Head of caudate nucleus (tissue), 42 donors: ENCODE data around the gene CIB2.

Experiments used
- DNase-seq, 42 donors: peaks; one replicate each; pipeline versions ENCODE4 v3.0.0 to v3.0.0-alpha.2; 2020 to 2021; ENCODE audit warnings: mixed read lengths in 7 of 42
- intact Hi-C: fragments of 100-400 bp; cut with DNase I; formaldehyde crosslinking; loops from one replicate; pipeline ENCODE4 v1.15.0; 2022

The CIB2 gene

DNA sequence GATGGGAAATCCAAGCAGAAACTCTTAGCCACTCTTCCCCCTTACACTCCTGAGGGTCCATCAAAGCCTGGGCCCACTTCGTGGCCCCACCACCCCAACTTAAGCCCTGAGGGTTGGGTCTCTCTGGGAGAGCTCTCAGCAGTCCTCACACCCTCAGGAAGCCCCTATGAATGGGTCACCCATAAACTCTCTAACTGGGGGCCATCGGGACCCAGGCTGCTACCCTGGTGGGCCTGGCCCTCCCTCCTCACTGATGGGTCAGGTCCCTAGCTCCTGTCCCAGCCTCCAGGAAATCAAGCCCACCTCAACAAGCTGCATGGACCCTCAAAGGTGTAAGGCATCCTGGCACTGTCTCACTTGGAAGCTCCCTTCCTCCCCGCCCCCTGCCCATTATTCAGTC lies 19.5 kb downstream of the CIB2 start:
- intact Hi-C loops: loop anchor here (5.0 kb wide), 1 partner anchor 131 kb away; no protein-coding TSS in a partner anchor
- no peak for DNase-seq

GRCh38 chr15:78110916-78111475 lies 20.2 kb downstream of the CIB2 start:
- intact Hi-C loops: loop anchor here (5.0 kb wide), 1 partner anchor 131 kb away; no protein-coding TSS in a partner anchor
- DNase-seq: no peak

- intact Hi-C loops: loop anchor here (5.0 kb wide), 1 partner anchor 132 kb away; no protein-coding TSS in a partner anchor
- DNase-seq: no peak
Observed at GRCh38 chr15:78110096-78110495, 21.1 kb downstream of the CIB2 start.

DNA sequence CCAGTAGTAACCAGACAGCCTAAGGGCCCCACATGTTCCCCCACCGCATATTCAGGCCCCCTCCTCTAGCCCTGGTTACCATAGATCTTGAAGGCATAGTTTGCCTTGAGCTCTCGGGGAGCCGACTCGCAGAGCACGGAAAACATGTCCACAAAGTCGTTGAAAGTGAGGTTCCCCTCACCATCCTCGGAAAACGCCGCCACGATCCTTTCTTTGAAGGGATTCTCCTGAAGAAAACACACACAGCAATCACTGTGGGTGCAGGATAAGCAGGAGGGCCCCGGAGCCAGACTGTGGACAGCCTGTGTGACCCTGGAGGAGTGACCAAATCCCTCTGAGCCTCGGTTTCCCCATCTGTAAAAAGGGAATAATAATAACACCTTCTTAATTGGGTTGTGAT lies 22.1 kb downstream of the CIB2 start:
- no peak for DNase-seq

DNA sequence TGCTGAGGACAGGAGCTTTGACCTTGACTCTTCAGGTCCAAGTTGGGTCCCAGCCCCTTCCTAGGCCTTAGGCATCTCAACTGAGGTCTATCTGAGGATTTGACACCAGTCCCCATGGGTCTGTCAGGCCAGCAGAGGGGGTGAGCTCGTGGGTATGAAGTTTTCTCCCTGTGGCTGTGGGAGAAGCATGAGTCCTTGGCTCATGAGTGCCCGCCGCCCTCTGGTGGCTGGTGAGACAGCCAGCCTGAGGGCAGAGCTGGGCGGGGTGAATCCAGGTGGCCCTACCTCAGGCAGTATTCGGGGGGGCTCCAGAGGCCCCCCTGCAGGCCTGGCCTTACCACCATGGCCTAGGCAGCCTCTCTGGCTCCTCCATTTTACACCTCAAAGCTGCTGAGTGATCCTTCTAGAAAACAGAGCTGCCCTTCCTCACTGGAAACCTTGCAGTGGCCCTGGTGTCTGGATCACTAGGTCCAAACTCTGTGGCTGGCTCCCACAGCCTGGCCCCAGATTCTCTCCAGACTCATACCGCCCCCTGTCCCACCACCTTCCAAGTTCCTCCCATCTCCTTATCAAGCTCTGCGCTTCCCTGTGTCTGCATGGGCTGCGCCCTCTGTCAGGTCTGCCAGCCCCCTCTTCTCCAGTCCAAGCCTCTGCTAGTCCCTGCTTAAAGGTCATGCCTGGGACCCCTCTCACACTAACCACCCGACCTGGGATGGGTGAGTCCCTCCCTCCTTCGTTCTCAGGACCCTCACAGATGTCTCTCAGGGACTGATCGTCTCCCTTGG lies 22.8 kb downstream of the CIB2 start:
- intact Hi-C loops: loop anchor here (2.0 kb wide), 1 partner anchor 142 kb away; no protein-coding TSS in a partner anchor

More for the DNA sequence above, 22.1 kb downstream of the CIB2 start:
- intact Hi-C loops: loop anchor here (2.0 kb wide), 1 partner anchor 142 kb away; no protein-coding TSS in a partner anchor

GRCh38 chr15:78107471-78107870 lies 23.8 kb downstream of the CIB2 start:
- intact Hi-C loops: no loop called here
- no peak for DNase-seq

More for the DNA sequence above, 22.8 kb downstream of the CIB2 start:
- DNase-seq: peak; percentile 67 to 91 (median 83)

GRCh38 chr15:78105476-78106241 lies 25.6 kb downstream of the CIB2 start:
- no peak for DNase-seq
- intact Hi-C loops: no loop called here

DNA sequence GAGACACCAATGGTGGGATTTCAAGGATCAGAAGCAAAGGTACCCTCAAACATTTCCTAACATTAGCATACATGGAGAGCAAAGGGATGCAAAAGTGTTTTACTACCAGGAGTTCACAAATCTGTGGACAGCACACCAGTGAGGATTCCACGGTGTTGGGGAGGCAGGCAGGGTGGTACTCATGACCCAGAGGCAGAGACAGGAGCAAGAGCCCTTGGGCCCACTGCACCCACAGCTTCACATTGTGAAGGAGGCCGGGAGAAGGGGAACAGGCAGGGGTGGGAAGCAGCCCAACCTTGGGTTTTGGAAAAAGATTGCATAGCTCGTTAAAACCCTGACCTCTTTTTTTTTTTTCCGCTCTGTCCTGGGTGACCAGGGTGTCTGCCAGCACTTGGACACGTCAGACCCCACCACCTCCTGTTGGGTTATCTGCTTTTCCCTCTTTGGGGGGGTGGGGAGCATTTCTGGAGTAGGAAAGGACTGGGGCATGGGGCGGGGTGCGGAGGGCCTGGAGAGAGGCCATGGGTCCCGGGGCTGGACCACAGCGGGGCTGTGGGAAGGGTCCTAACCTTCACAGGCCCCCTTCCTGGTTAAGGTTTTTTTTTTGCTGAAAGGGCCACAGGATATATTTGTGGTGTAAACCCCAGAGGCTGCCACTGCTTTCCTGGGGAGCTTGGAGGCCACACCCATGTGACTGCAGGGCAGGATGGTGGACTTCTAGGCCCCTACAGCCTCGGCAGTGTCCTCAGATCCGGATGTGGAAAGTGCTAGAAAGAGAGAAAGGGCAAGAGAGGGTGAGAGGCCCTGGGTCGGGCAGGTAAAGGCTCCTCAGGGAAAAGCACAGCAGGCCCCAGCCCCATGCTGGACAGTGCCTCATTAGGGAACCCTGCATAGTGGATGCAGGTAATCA lies 26.4 kb downstream of the CIB2 start:
- intact Hi-C loops: no loop called here
- no peak for DNase-seq

DNA sequence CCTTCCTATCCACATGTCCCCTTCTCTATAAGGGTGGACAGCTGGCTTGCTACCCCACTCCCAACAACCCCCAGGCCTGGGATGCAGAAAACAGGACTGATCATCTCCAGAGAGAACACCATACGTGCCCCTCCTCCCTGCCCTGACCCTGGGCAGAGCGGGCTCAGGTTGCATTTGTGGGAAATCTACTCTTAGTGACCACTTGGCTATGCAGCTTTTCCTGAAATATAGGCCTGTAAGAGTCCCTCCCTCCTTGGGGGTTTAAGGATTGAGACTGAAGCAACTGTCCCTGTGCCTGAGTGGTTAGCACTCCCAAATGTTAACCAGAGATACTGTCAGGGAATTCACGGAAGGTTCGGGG lies 27.1 kb downstream of the CIB2 start:
- intact Hi-C loops: no loop called here
- no peak for DNase-seq

GRCh38 chr15:78103406-78104118 lies 27.7 kb downstream of the CIB2 start:
- peak in 2 of 42 donors; percentile 13 to 42 for DNase-seq
- intact Hi-C loops: no loop called here

GRCh38 chr15:78102741-78103140 lies 28.5 kb downstream of the CIB2 start:
- DNase-seq: no peak
- intact Hi-C loops: no loop called here

DNA sequence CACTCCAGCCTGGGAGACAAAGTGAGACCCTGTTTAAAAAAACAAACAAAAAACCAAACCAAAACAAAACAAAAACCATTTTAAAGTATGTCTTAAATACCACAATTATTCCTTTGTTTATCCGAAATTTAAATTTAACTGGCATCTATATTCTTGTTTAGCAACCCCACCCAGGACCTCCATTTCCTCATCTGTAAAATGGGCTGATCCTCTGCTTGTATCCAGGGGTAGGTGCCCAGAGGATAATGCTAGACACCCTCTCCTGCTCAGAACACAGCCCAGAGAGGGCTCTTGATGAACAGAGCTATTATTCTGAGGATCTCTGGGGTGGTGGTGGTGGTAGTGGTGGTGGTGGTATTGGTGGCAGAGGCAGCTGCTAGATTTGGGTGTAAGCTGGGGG lies 29.0 kb downstream of the CIB2 start:
- intact Hi-C loops: no loop called here
- DNase-seq: no peak

DNA sequence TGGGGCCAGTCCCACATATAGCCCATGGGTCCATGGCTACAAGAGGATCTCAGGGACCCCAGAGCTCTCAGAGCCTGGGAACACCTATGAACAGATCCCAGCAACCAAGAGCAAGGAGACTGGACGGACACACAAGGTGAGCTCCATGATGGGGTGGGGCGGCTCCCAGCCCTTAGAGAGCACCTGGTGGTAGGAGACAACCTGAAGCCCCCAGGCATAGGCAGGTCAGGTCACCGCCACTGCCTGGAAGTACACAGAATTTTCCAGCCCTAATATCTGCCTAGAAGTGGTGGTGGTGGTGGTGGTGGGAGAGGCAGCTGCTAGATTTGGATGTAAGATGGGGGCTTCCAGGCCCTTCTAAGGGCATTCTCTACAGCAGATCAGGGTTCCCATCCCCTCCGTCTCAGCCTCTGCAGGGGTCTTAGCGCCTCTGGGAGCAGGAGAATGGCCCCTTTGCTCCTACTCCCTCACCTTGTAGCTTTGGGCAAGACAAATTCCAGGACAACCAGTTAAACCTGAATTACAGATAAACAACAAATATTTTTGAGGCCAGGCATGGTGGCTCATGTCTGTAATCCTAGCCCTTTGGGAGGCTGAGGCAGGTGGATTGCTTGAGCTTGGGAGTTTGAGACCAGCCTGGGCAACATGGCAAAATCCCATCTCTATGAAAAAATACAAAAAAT lies 29.7 kb downstream of the CIB2 start:
- no peak for DNase-seq
- intact Hi-C loops: no loop called here

DNA sequence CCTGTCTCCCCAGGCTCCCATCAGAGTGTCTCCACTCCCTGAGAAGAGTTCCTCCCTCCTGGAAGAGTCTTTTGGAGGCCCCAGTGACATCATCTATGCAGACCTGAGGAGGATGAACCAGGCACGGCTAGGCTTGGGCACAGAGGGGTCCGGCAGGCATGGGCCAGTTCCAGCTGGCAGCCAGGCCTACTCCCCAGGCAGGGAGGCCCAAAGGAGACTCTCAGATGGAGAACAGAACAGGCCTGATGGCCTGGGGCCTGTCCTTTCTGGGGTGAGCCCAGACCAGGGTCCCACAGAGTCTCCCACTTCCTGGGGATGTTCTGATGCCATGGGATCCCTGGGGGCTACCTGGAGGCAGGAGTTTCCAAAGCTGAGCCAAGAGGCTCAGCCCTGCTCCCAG lies 30.4 kb downstream of the CIB2 start:
- intact Hi-C loops: no loop called here
- DNase-seq: no peak

- no peak for DNase-seq
- intact Hi-C loops: no loop called here
Observed at GRCh38 chr15:78098131-78098755, 33.0 kb downstream of the CIB2 start.

- intact Hi-C loops: no loop called here
- no peak for DNase-seq
Observed at GRCh38 chr15:78097667-78098066, 33.6 kb downstream of the CIB2 start.
